A549 (cell line): ENCODE measurements around the gene CACNA1C. TPM values are rescaled to one million over a fixed set of nuclear protein-coding genes. Genes with fewer than 3 reads are reported as not detected.

Source experiments
- ATAC-seq, 2 experiments: fragments of 200-7000 bp in 1 of 2; fragments of >200 bp in 1 of 2; cut with Nextera tagmentation in 1 of 2; cut with Tn5 transposase in 1 of 2; 3 replicates each; pipeline versions ENCODE4 v1.8.0 to v1.9.1; 2018 to 2020; ENCODE audit warnings: mild to moderate bottlenecking in 1 of 2, moderate library complexity in 1 of 2
- CTCF ChIA-PET: fragments of 300-600 bp; sonication (Branson Sonifier 250); formaldehyde crosslinking; extraction: SDS; loops from one replicate; lab custom pipeline; 2021; ENCODE audit warnings: antibody characterized with exemption, inconsistent platforms; lab: Yijun Ruan, JAX
- POLR2A ChIA-PET: fragments of 350-600 bp; formaldehyde crosslinking; extraction: SDS; loops from one replicate; lab custom pipeline; 2021; ENCODE audit warnings: antibody characterized with exemption, inconsistent platforms; lab: Yijun Ruan, JAX
- DNase-seq, 2 experiments: peaks; one replicate each; pipeline versions ENCODE4 v3.0.0 to v3.0.0-alpha.2; 2011 to 2016; ENCODE audit warnings: low read depth in 1 of 2, low spot score in 1 of 2
- FAIRE-seq: peaks from 2 replicates; lab custom pipeline; 2011; peaks lifted over from hg19 to GRCh38; lab: Jason Lieb, UNC
- H3K27ac ChIP-seq, 2 experiments: fragments of >200 bp; sonication (Bioruptor Twin); formaldehyde crosslinking; 3 replicates each; pipeline ENCODE4 v1.5.1; 2016 to 2017
- H3K4me1 ChIP-seq: fragments of >200 bp; sonication (Bioruptor Twin); formaldehyde crosslinking; 3 replicates; pipeline ENCODE4 v1.6.1; 2016
- H3K4me2 ChIP-seq: fragments of >200 bp; sonication (Bioruptor Twin); formaldehyde crosslinking; 3 replicates; pipeline ENCODE4 v1.6.1; 2016
- H3K4me3 ChIP-seq: fragments of >200 bp; sonication (Bioruptor Twin); formaldehyde crosslinking; 3 replicates; pipeline ENCODE4 v1.5.1; 2016
- H3K9me3 ChIP-seq: fragments of >200 bp; sonication (Bioruptor Twin); formaldehyde crosslinking; 3 replicates; pipeline ENCODE4 v1.6.1; 2016
- CBX8 ChIP-seq: fragments of 200-600 bp; sonication (generic); IDR thresholded peaks from 2 replicates; pipeline ENCODE4 v1.6.1; 2016
- CHD2 ChIP-seq: fragments of 150-350 bp; IDR thresholded peaks from 2 replicates; pipeline ENCODE4 v1.6.1; 2014; ENCODE audit warnings: low read length; ENCODE audit not compliant: partially characterized antibody
- EHF ChIP-seq: fragments of 250-450 bp; sonication (Bioruptor Pico); IDR thresholded peaks from 2 replicates; pipeline ENCODE4 v1.5.0; 2020; ENCODE audit warnings: mild to moderate bottlenecking
- EP300 ChIP-seq, 2 experiments: fragments of >200 bp; sonication (Bioruptor Twin); formaldehyde crosslinking; IDR thresholded peaks; 2 replicates in 1 of 2; 3 replicates in 1 of 2; pipeline ENCODE4 v1.6.1; 2016 to 2017
- ESRRA ChIP-seq: fragments of 150-350 bp; IDR thresholded peaks from 2 replicates; pipeline ENCODE4 v1.6.1; 2014; ENCODE audit warnings: mild to moderate bottlenecking, low read length, borderline replicate concordance
- FOSB ChIP-seq: fragments of 250-450 bp; sonication (Bioruptor Pico); IDR thresholded peaks from 2 replicates; pipeline ENCODE4 v1.5.0; 2020; ENCODE audit warnings: mild to moderate bottlenecking, moderate library complexity
- FOSL2 ChIP-seq, 2 experiments: fragments of 450-650 bp in 1 of 2; fragments of >200 bp in 1 of 2; sonication (Bioruptor Twin) in 1 of 2; formaldehyde crosslinking; IDR thresholded peaks; 2 replicates each; pipeline versions ENCODE4 v1.5.0 to v1.6.1; 2016 to 2020; ENCODE audit warnings: mild to moderate bottlenecking in 1 of 2, moderate library complexity in 1 of 2
- FOXS1 ChIP-seq: fragments of 250-450 bp; sonication (Bioruptor Pico); IDR thresholded peaks from 2 replicates; pipeline ENCODE4 v1.5.0; 2020; ENCODE audit warnings: mild to moderate bottlenecking, moderate library complexity
- HEYL ChIP-seq: fragments of 250-450 bp; sonication (Bioruptor Pico); IDR thresholded peaks from 2 replicates; pipeline ENCODE4 v1.8.0; 2021; ENCODE audit warnings: mild to moderate bottlenecking, moderate library complexity
- HOXA7 ChIP-seq: fragments of 250-450 bp; sonication (Bioruptor Pico); IDR thresholded peaks from 2 replicates; pipeline ENCODE4 v1.5.0; 2020; ENCODE audit warnings: mild to moderate bottlenecking, moderate library complexity
- HOXB13 ChIP-seq: fragments of 250-450 bp; sonication (Bioruptor Pico); IDR thresholded peaks from 2 replicates; pipeline ENCODE4 v1.5.0; 2020; ENCODE audit warnings: low read depth, mild to moderate bottlenecking, moderate library complexity
- JUNB ChIP-seq: fragments of >200 bp; sonication (Bioruptor Twin); formaldehyde crosslinking; IDR thresholded peaks from 2 replicates; pipeline ENCODE4 v1.6.1; 2016
- KDM1A ChIP-seq: fragments of 200-600 bp; sonication (generic); IDR thresholded peaks from 2 replicates; pipeline ENCODE4 v1.6.1; 2016; ENCODE audit warnings: low read depth, mild to moderate bottlenecking
- MAFK ChIP-seq: fragments of 450-650 bp; IDR thresholded peaks from 2 replicates; pipeline ENCODE4 v1.6.1; 2014; ENCODE audit not compliant: partially characterized antibody
- NFE2L2 ChIP-seq: fragments of 150-350 bp; conservative IDR thresholded peaks from 2 replicates; pipeline ENCODE4 v1.6.1; 2014; ENCODE audit warnings: low read length
- NR3C1 ChIP-seq: fragments of >200 bp; sonication (Bioruptor Twin); formaldehyde crosslinking; IDR thresholded peaks from 3 replicates; pipeline ENCODE4 v1.6.1; 2017
- PHF8 ChIP-seq: fragments of 200-600 bp; sonication (generic); IDR thresholded peaks from 2 replicates; pipeline ENCODE4 v1.6.1; 2016; ENCODE audit warnings: low read depth, mild to moderate bottlenecking, antibody characterized with exemption, moderate library complexity, borderline replicate concordance
- POLR2A ChIP-seq: IDR thresholded peaks from 2 replicates; pipeline ENCODE4 v1.6.1; 2012; ENCODE audit warnings: mild to moderate bottlenecking, low read length
- RNF2 ChIP-seq: fragments of 200-600 bp; sonication (generic); IDR thresholded peaks from 2 replicates; pipeline ENCODE4 v1.6.1; 2016; ENCODE audit warnings: low read depth, mild to moderate bottlenecking, antibody characterized with exemption, moderate library complexity, borderline replicate concordance
- SMC3 ChIP-seq: fragments of >200 bp; sonication (Bioruptor Twin); formaldehyde crosslinking; IDR thresholded peaks from 3 replicates; pipeline ENCODE4 v1.6.1; 2018; ENCODE audit warnings: inconsistent platforms
- ZC3H11A ChIP-seq: fragments of 450-650 bp; IDR thresholded peaks from 2 replicates; pipeline ENCODE4 v1.6.1; 2014; ENCODE audit warnings: antibody characterized with exemption, mild to moderate bottlenecking
- ZFP36 ChIP-seq: fragments of 450-650 bp; IDR thresholded peaks from 2 replicates; pipeline ENCODE4 v1.6.1; 2014; ENCODE audit warnings: borderline replicate concordance; ENCODE audit not compliant: partially characterized antibody
- WGBS: methylation state at CpG from one replicate; pipeline ENCODE4 v1.1.6; 2017; ENCODE audit errors: missing lambda C conversion rate; 5-methylcytosine and 5-hydroxymethylcytosine counted together
- polyA plus RNA-seq, 4 experiments: library from polyadenylated mRNA; depleted of rRNA in 3 of 4; stranded (reverse); fragments of >200 nt; fragmentation: RNase III in 1 of 4; extraction: RNeasy Plus Mini Kit Qiagen cat#74134 plus additional on column Dnase treatment in 1 of 4; gene quantifications; 2 replicates in 3 of 4; 3 replicates in 1 of 4; pipeline ENCODE4 v1.2.3, GENCODE V29; 2011 to 2017
- TF ChIP-seq, protein P1 (sequence below): fragments of 250-450 bp; sonication (Bioruptor Pico); IDR thresholded peaks from 2 replicates; pipeline ENCODE4 v1.5.0; 2021; ENCODE audit warnings: mild to moderate bottlenecking, moderate library complexity, borderline replicate concordance
- TF ChIP-seq, protein P2 (sequence below): fragments of 450-650 bp; IDR thresholded peaks from 2 replicates; pipeline ENCODE4 v1.6.1; 2014; ENCODE audit warnings: antibody characterized with exemption
- TF ChIP-seq, protein P3 (sequence below): IDR thresholded peaks from 2 replicates; pipeline ENCODE4 v1.6.1; 2012
- TF ChIP-seq, protein P4 (sequence below): fragments of >200 bp; sonication (Bioruptor Twin); formaldehyde crosslinking; IDR thresholded peaks from 2 replicates; pipeline ENCODE4 v1.6.1; 2016

The CACNA1C gene
- polyA plus RNA-seq, 2 of the 4 experiments (the other 2 are of a cell fraction), result not detected

DNA sequence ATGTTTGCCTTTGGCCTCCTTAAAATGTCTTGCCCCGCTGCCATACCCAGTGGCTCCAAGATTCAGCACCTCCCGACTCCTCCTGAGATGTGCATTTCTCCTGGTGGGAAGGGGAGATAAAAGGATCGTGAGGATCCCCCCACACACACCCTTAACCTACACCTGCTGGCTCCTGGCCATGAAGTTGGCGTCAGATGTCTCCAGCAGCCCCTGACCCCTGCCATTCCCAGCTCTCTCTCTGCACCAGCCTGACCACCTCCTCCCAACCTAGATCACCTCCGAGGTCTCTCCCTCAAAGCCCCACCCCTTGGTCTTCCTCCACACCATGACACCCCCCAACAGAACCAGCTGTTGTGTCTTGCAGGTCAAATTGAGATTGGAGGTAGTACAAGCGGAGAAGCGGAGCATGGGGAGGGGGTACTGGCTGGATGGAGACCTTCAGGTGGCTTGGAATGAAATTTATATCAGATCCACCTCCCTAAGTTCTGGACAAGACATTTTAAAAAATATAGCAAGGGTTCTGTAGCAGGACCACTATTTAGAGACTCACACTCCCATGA lies 590.9 kb downstream of the CACNA1C start:
- CTCF ChIA-PET, result interaction anchor here (0.8 to 3.5 kb wide), 2 partner anchors 9 to 61 kb away, joined by 3 to 19 read pairs; no protein-coding TSS in a partner anchor
- no peaks in the 10 kb centered on the region for H3K9me3 ChIP-seq
- ATAC-seq, result no peak
- no peak overlapping the region for H3K4me2 ChIP-seq
- no peak for DNase-seq
- 50% methylated on average over 7 of the region's 7 CpGs for WGBS
- H3K4me1 ChIP-seq, result peaks cover 14% of the 10 kb centered on the region
- no peak for FAIRE-seq
- POLR2A ChIA-PET, result no interaction called here
- H3K27ac ChIP-seq, result no peak overlapping the region
- no peak for TF ChIP-seq PHF8
- H3K4me3 ChIP-seq, result no peak overlapping the region

DNA sequence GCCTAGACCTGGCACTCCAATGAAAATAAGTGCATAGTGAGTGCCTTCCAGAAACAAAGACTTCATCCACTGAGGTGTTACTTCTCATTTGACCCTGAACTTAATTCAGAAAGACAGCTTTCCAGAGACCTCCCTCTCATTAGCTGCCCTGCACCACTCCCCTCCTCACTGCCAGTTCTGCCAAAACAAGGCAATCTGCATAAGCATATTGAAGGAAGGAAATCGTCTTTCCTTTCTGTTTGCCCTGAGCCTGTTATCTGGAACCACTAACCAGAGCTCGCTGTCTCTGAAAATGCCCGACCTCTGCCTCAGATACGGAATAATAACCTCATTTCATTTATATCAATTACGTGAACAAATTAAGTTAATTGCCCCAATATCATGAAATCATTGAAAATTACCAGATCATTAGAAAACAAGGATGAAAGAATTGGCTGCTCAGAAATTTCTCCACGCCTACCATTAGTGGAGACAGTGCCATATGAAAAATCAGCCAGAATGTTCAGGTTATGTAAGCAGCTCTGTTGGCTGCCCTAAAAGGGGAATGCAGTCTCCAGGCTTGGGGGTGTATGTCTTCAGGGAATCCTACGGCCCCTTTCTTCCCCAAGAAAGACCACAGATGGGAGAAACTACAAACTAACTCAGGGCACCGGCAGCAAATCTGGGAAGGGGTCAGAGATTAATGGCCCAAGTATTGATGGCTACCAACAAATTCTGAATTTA lies 592.1 kb downstream of the CACNA1C start:
- POLR2A ChIA-PET, result no interaction called here
- CTCF ChIA-PET, result no interaction called here
- FAIRE-seq (no peak), DNase-seq (no peak), ATAC-seq (no peak)
- Histone ChIP-seq H3K27ac (no peak overlapping the region), H3K4me3 (no peak overlapping the region), H3K4me1 (peaks cover 14% of the 10 kb centered on the region), H3K9me3 (no peaks in the 10 kb centered on the region), H3K4me2 (no peak overlapping the region)
- WGBS, result 23% methylated on average over 8 of the region's 8 CpGs
- no peak for TF ChIP-seq CBX8

DNA sequence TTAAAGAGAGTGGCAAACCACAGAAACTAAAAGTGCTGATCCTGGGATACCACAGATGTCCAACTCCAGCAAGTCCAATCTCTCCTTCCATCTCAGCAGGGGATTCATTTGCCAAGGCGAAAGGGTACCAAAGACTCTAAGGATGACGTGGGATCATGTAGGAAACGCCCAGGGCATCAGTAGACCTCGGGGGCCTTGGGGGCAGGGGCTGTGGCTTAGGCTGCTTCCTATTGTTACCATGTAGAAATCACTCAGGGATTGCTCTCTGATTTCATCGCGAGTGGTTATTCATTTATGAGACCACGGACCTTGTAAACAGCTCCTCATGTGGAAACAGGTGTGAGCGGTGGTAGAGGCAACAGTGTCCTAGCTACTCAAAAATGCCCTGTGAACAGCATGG lies 592.7 kb downstream of the CACNA1C start:
- DNase-seq (no peak), FAIRE-seq (no peak), ATAC-seq (no peak)
- Histone ChIP-seq H3K4me3 (no peak overlapping the region), H3K9me3 (no peaks in the 10 kb centered on the region), H3K4me2 (no peak overlapping the region), H3K27ac (no peak overlapping the region), H3K4me1 (peaks cover 9% of the 10 kb centered on the region)
- ChIA-PET CTCF (interaction anchor here (0.9 kb wide), 1 partner anchor 38 kb away, joined by 3 read pairs; no protein-coding TSS in a partner anchor), POLR2A (no interaction called here)
- 27% methylated on average over 8 of the region's 8 CpGs for WGBS
- TF ChIP-seq, protein P1, sequence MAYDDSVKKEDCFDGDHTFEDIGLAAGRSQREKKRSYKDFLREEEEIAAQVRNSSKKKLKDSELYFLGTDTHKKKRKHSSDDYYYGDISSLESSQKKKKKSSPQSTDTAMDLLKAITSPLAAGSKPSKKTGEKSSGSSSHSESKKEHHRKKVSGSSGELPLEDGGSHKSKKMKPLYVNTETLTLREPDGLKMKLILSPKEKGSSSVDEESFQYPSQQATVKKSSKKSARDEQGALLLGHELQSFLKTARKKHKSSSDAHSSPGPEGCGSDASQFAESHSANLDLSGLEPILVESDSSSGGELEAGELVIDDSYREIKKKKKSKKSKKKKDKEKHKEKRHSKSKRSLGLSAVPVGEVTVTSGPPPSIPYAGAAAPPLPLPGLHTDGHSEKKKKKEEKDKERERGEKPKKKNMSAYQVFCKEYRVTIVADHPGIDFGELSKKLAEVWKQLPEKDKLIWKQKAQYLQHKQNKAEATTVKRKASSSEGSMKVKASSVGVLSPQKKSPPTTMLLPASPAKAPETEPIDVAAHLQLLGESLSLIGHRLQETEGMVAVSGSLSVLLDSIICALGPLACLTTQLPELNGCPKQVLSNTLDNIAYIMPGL, result no peak
- TF ChIP-seq, protein P2, sequence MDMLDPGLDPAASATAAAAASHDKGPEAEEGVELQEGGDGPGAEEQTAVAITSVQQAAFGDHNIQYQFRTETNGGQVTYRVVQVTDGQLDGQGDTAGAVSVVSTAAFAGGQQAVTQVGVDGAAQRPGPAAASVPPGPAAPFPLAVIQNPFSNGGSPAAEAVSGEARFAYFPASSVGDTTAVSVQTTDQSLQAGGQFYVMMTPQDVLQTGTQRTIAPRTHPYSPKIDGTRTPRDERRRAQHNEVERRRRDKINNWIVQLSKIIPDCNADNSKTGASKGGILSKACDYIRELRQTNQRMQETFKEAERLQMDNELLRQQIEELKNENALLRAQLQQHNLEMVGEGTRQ, result no peak
- TF ChIP-seq FOSB, result no peak
- no peak for TF ChIP-seq FOSL2 (IDR thresholded peaks at IDR 0.05)
- TF ChIP-seq FOSL2 (CRISPR knock-in tag; IDR thresholded peaks at IDR 0.05), result no peak
- TF ChIP-seq HEYL (CRISPR knock-in tag), result no peak
- no peak for TF ChIP-seq JUNB
- no peak for TF ChIP-seq FOXS1 (CRISPR knock-in tag)
- TF ChIP-seq HOXA7, result no peak
- no peak for TF ChIP-seq SMC3
- TF ChIP-seq ZFP36, result no peak
- TF ChIP-seq RNF2, result no peak
- no peak for TF ChIP-seq KDM1A
- TF ChIP-seq NR3C1, result no peak
- no peak for TF ChIP-seq POLR2A

DNA sequence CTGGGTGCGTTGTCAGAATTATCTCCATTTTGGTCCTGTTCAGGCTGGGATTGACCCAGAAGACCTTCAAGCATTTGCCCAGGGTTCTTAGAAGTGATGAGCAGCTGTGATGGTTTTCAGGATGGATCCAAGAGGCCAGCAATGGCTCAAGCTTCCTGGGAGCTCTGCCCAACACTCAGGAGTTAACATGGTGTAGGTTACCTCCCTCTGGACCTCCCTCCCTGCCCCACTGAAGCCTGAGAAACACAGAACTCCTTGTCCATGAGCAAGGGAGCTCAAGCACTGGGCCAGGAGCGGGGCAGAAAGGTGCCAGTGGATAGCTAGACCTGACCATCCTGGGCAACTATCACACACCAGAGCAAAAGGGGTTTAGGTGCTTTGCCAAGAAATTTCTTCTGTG lies 593.6 kb downstream of the CACNA1C start:
- no peak for FAIRE-seq
- POLR2A ChIA-PET, result no interaction called here
- CTCF ChIA-PET, result interaction anchor here (0.9 to 1.1 kb wide), 3 partner anchors 27 to 37 kb away, joined by 3 read pairs; no protein-coding TSS in a partner anchor
- TF ChIP-seq, protein P3, sequence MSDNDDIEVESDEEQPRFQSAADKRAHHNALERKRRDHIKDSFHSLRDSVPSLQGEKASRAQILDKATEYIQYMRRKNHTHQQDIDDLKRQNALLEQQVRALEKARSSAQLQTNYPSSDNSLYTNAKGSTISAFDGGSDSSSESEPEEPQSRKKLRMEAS, result no peak
- TF ChIP-seq EHF (no peak), CHD2 (no peak), EP300 (IDR thresholded peaks at IDR 0.05) (no peak), ZC3H11A (no peak), NFE2L2 (no peak), MAFK (no peak), KDM1A (no peak), HEYL (CRISPR knock-in tag) (no peak), ESRRA (no peak), POLR2A (no peak), FOXS1 (CRISPR knock-in tag) (no peak), NR3C1 (no peak), HOXB13 (CRISPR knock-in tag) (no peak)
- TF ChIP-seq, protein P4, sequence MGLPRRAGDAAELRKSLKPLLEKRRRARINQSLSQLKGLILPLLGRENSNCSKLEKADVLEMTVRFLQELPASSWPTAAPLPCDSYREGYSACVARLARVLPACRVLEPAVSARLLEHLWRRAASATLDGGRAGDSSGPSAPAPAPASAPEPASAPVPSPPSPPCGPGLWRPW, result no peak
- TF ChIP-seq, protein P1, result no peak

More for the DNA sequence above, 593.6 kb downstream of the CACNA1C start:
- DNase-seq (no peak), ATAC-seq (no peak)
- H3K9me3 ChIP-seq, result no peaks in the 10 kb centered on the region
- peaks cover under 1% of the 10 kb centered on the region; the same call in 1 of the 3 replicates for H3K4me1 ChIP-seq
- H3K27ac ChIP-seq, result no peak overlapping the region
- no peak overlapping the region for H3K4me3 ChIP-seq
- no peak overlapping the region for H3K4me2 ChIP-seq
- WGBS, result 40% methylated on average over 2 of the region's 2 CpGs
